ENCODE results near the gene KRT4. TPM values are rescaled to one million over a fixed set of nuclear protein-coding genes. Genes with fewer than 3 reads are reported as not detected.

Gene KRT4
- total RNA-seq, 4 donors from 2014 or later: not detected

DNA sequence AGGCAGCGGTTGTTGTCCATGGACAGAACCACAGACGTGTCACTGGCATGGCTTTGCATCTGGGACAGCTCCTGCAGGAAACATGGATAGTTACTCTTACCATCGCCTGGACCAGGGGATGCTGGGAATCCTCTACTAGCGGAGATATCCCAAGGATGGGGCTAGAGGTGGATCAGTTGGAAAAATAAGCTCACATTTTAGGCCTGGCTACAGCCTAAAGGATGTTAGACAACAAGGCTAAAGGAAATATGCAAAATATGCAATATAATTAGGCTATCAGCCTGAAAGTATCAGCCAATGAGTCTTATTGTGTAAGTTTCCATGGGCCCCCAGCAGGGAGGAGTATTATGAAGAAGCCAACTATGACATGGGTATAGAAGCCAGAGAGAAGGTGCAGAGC lies 41.7 kb downstream of the KRT4 start:
- no peaks in the 10 kb centered on the region for H3K9me3 ChIP-seq
- no peaks in the 10 kb centered on the region for H3K4me1 ChIP-seq
- H3K27me3 ChIP-seq: no peaks in the 10 kb centered on the region
- no peak for DNase-seq (ENCODE audit: low spot score in 2 of 2)
- H3K27ac ChIP-seq: no peak overlapping the region
- no peak overlapping the region for H3K4me3 ChIP-seq
- no peaks in the 10 kb centered on the region for H3K36me3 ChIP-seq
- TF ChIP-seq POLR2A (IDR thresholded peaks at IDR 0.05): no peak
- no peak for TF ChIP-seq EP300 (IDR thresholded peaks at IDR 0.05)
- TF ChIP-seq, protein P1, sequence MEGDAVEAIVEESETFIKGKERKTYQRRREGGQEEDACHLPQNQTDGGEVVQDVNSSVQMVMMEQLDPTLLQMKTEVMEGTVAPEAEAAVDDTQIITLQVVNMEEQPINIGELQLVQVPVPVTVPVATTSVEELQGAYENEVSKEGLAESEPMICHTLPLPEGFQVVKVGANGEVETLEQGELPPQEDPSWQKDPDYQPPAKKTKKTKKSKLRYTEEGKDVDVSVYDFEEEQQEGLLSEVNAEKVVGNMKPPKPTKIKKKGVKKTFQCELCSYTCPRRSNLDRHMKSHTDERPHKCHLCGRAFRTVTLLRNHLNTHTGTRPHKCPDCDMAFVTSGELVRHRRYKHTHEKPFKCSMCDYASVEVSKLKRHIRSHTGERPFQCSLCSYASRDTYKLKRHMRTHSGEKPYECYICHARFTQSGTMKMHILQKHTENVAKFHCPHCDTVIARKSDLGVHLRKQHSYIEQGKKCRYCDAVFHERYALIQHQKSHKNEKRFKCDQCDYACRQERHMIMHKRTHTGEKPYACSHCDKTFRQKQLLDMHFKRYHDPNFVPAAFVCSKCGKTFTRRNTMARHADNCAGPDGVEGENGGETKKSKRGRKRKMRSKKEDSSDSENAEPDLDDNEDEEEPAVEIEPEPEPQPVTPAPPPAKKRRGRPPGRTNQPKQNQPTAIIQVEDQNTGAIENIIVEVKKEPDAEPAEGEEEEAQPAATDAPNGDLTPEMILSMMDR (IDR thresholded peaks at IDR 0.05): no peak
- 85 to 89% methylated on average over 4 of the region's 4 CpGs for WGBS, 2 donors

DNA sequence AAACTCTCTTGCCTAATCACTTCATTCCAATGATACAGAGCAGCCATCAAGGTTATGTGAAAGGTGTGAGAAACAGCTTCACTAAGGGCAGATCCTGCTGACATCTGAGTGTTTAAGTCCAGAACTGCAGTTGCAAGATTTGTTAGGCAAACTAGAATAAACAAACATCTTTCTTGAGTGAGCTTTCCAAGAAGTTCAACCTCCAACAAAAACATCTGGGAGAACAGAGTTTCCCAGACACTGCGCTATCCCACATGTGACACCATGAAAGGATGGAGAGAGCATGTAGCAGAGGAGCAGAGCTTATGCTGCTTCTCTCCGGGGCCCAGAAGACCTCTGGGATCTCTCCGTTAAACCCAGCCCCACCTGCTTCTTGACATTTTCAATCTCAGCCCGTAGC lies 42.4 kb downstream of the KRT4 start:
- no peak for DNase-seq (ENCODE audit: low spot score in 2 of 2)
- Histone ChIP-seq H3K4me1 (no peaks in the 10 kb centered on the region), H3K4me3 (no peak overlapping the region), H3K27me3 (no peaks in the 10 kb centered on the region), H3K36me3 (no peaks in the 10 kb centered on the region), H3K9me3 (no peaks in the 10 kb centered on the region), H3K27ac (no peak overlapping the region)
- TF ChIP-seq, protein P1 (IDR thresholded peaks at IDR 0.05): no peak
- TF ChIP-seq POLR2A (IDR thresholded peaks at IDR 0.05): no peak
- TF ChIP-seq EP300 (IDR thresholded peaks at IDR 0.05): no peak
- WGBS, 2 donors: 60 to 85% methylated on average over 4 of the region's 4 CpGs

DNA sequence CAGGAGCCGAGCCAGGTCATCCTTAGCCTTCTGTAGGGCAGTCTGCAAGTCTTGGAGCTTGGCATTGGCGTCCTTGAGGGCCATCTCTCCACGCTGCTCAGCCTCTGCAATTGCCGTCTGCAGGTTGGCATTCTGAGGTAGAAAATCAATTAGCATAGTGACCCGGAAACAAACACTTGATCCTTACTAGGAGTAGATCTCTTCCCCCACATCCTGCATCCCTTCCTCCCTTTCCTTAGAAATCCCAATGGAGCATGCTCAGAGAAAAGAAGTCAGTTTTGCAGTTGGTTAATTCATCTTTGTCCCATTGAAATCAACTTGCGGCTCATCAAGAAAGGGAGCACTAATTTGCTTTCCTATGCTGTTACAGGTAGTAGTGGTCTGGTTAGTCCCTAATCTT lies 42.8 kb downstream of the KRT4 start:
- WGBS, 2 donors: 81 to 88% methylated on average over 6 of the region's 6 CpGs
- DNase-seq (ENCODE audit: low spot score in 2 of 2): no peak
- no peaks in the 10 kb centered on the region for H3K36me3 ChIP-seq

DNA sequence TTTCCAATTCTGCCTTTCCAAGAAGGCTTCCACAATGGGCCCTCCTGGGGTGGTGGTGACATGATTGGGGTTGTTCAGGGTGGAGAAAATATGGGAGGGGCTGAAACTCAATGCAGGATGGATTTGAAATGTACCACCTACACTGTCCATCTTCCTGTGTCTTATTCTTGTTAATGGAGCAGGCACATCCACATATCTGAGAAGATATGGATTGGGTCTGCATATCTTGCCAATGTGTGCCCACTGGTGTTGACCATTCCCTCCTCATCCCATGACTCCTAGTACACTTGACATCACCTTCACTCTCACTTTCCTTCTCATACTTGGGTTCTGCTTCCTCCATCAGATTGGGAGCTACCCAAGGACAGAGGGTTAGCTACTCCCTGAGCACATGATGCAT lies 44.0 kb downstream of the KRT4 start:
- TF ChIP-seq, protein P1 (IDR thresholded peaks at IDR 0.05): no peak
- TF ChIP-seq POLR2A (IDR thresholded peaks at IDR 0.05) (no peak), EP300 (IDR thresholded peaks at IDR 0.05) (no peak)

More for the DNA sequence above, 42.8 kb downstream of the KRT4 start:
- Histone ChIP-seq H3K27me3 (no peaks in the 10 kb centered on the region), H3K27ac (no peak overlapping the region), H3K4me3 (no peak overlapping the region), H3K4me1 (no peaks in the 10 kb centered on the region), H3K9me3 (no peaks in the 10 kb centered on the region)
- no peak for TF ChIP-seq EP300 (IDR thresholded peaks at IDR 0.05)
- TF ChIP-seq POLR2A (IDR thresholded peaks at IDR 0.05): no peak
- TF ChIP-seq, protein P1 (IDR thresholded peaks at IDR 0.05): no peak

DNA sequence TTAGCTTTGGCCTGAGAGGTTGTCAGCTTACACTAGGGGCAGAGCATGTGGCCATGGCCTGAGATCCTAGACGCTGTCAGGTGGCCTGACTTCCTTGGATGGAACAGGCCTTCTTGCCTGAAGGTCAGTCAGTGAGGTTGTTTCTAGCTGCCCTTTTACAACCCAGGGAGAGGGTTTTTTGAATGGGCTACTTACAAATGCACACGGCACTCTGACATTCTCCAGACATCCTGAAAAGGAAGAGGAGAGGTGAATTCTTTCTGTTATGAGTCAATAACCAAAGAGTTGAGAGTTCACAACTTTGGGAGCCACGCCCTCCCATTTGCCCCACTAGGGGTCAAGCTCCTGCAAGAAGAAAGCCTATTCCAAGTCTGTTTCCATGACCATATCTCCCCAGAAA lies 44.6 kb downstream of the KRT4 start:
- DNase-seq (ENCODE audit: low spot score in 2 of 2): no peak
- H3K27ac ChIP-seq: no peak overlapping the region
- H3K9me3 ChIP-seq: no peaks in the 10 kb centered on the region
- no peaks in the 10 kb centered on the region for H3K36me3 ChIP-seq
- 45 to 81% methylated on average over 2 to 3 of the region's 3 CpGs for WGBS, 2 donors
- H3K27me3 ChIP-seq: no peaks in the 10 kb centered on the region
- TF ChIP-seq POLR2A (IDR thresholded peaks at IDR 0.05) (no peak), EP300 (IDR thresholded peaks at IDR 0.05) (no peak)
- TF ChIP-seq, protein P1 (IDR thresholded peaks at IDR 0.05): no peak
- no peaks in the 10 kb centered on the region for H3K4me1 ChIP-seq
- no peak overlapping the region for H3K4me3 ChIP-seq

More for the DNA sequence above, 44.0 kb downstream of the KRT4 start:
- DNase-seq (ENCODE audit: low spot score in 2 of 2): no peak
- no peaks in the 10 kb centered on the region for H3K9me3 ChIP-seq
- H3K36me3 ChIP-seq: no peaks in the 10 kb centered on the region
- H3K27ac ChIP-seq: no peak overlapping the region
- no peak overlapping the region for H3K4me3 ChIP-seq
- H3K4me1 ChIP-seq: no peaks in the 10 kb centered on the region
- no peaks in the 10 kb centered on the region for H3K27me3 ChIP-seq

All from tibial nerve (tissue), 4 donors.